ENCODE results near the gene OCLN.
"Not testable (repeated sequence)": the region's sequence is repeated elsewhere in the genome, so short reads cannot be mapped to it uniquely, and the experiment has no call there.

Gene OCLN, protein sequence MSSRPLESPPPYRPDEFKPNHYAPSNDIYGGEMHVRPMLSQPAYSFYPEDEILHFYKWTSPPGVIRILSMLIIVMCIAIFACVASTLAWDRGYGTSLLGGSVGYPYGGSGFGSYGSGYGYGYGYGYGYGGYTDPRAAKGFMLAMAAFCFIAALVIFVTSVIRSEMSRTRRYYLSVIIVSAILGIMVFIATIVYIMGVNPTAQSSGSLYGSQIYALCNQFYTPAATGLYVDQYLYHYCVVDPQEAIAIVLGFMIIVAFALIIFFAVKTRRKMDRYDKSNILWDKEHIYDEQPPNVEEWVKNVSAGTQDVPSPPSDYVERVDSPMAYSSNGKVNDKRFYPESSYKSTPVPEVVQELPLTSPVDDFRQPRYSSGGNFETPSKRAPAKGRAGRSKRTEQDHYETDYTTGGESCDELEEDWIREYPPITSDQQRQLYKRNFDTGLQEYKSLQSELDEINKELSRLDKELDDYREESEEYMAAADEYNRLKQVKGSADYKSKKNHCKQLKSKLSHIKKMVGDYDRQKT

DNA sequence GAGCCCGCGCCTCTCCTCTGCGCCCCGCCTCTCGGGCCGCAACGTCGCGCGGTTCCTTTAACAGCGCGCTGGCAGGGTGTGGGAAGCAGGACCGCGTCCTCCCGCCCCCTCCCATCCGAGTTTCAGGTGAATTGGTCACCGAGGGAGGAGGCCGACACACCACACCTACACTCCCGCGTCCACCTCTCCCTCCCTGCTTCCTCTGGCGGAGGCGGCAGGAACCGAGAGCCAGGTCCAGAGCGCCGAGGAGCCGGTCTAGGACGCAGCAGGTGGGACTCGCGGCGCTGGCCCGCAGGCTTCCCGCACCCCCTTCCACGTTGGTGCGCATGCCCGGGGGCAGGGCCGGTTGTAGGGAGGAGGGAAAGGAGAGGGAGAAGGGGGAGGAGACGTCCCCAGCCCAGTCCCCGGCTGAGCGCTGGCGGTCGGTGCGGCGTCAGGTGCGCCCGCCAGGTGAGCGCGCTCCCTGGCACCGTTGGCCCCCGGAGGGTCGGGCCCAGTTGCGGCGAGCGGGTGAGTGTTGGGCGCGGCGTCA, at the start of gene OCLN:
TSS of gene OCLN (plus strand) at position 400 of the 532 bp plus-strand sequence. CDS start 11,455 bp downstream, outside the sequence.
- H3K4me3 ChIP-seq (ENCODE audit: low read depth, low read length) = peak within 1 kb of the TSS; percentile 85
- TF ChIP-seq CTCF (IDR thresholded peaks at IDR 0.05; ENCODE audit: insufficient read depth, low read depth, low read length, missing control alignments) = no peak
- DNase-seq (ENCODE audit: low read depth) = peak; percentile 84

GRCh38 chr5:69444127-69444754, 48.3 kb upstream of the OCLN start:
- H3K4me3 ChIP-seq (ENCODE audit: low read depth, low read length) = no peak overlapping the region
- no peak for TF ChIP-seq CTCF (IDR thresholded peaks at IDR 0.05; ENCODE audit: insufficient read depth, low read depth, low read length, missing control alignments)
- DNase-seq (ENCODE audit: low read depth) = no peak

GRCh38 chr5:69449511-69449910, 43.1 kb upstream of the OCLN start:
- H3K4me3 ChIP-seq (ENCODE audit: low read depth, low read length) = no peak overlapping the region
- no peak for TF ChIP-seq CTCF (IDR thresholded peaks at IDR 0.05; ENCODE audit: insufficient read depth, low read depth, low read length, missing control alignments)
- no peak for DNase-seq (ENCODE audit: low read depth)

DNA sequence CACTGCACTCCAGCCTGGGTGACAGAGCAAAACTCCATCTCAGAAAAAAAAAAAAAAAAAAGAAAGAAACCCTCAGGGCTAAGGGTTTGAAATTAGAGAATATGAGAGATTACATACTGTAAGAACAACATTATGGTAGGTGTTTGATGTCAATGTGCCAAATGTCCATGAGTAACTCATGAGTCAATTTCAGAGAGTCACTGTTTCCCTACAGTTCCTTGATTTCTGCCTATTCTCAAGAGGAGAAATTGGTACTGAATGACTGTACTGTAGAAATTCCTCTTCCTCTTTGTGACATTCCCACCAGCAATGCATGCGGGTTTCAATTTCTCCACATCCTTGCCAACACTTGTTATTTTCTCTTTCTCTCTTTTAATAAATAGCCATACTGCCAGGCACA, 42.5 kb upstream of the OCLN start:
- DNase-seq (ENCODE audit: low read depth) = no peak
- TF ChIP-seq CTCF (IDR thresholded peaks at IDR 0.05; ENCODE audit: insufficient read depth, low read depth, low read length, missing control alignments) = no peak

GRCh38 chr5:69450527-69450926, 42.1 kb upstream of the OCLN start:
- DNase-seq (ENCODE audit: low read depth); H3K4me3 ChIP-seq (ENCODE audit: low read depth, low read length): not testable (repeated sequence)

More for the DNA sequence above, 42.5 kb upstream of the OCLN start:
- no peak overlapping the region for H3K4me3 ChIP-seq (ENCODE audit: low read depth, low read length)

GRCh38 chr5:69451941-69452647, 40.5 kb upstream of the OCLN start:
- no peak overlapping the region for H3K4me3 ChIP-seq (ENCODE audit: low read depth, low read length)
- DNase-seq (ENCODE audit: low read depth) = no peak
- TF ChIP-seq CTCF (IDR thresholded peaks at IDR 0.05; ENCODE audit: insufficient read depth, low read depth, low read length, missing control alignments) = no peak

DNA sequence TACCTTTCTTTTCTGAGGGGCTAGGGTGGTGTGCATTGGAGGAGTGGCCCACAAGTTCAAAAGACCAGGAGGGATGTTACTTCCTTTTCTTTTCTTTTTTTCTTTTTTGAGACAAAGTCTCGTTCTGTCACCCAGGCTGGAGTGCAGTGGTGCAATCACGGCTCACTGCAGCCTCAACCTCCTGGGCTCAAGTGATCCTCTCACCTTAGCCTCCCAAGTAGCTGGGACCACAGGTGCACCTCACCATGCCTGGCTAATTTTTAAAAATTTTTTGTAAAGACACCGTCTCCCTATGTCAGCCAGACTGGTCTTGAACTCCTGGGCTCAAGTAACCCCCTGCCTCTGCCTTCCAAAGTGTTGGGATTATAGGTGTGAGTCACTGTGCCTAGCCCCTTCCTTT, 39.1 kb upstream of the OCLN start:
- H3K4me3 ChIP-seq (ENCODE audit: low read depth, low read length); DNase-seq (ENCODE audit: low read depth): not testable (repeated sequence)
